ENCODE results near the gene JMJD7.

JMJD7 gene

GRCh38 chr15:41854443-41854842 is 26.6 kb downstream of the JMJD7 start:
- DNase-seq (ENCODE audit: low read depth): no peak
- TF ChIP-seq CTCF (IDR thresholded peaks at IDR 0.05; ENCODE audit: control insufficient read depth, extremely low read depth, insufficient read depth): no peak
- H3K4me3 ChIP-seq (ENCODE audit: low read depth, low read length): no peak overlapping the region

- H3K4me3 ChIP-seq (ENCODE audit: low read depth, low read length): no peak overlapping the region
- no peak for DNase-seq (ENCODE audit: low read depth)
- no peak for TF ChIP-seq CTCF (IDR thresholded peaks at IDR 0.05; ENCODE audit: control insufficient read depth, extremely low read depth, insufficient read depth)
These were observed 27.5 kb downstream of the JMJD7 start for GRCh38 chr15:41855261-41855961.

GRCh38 chr15:41856262-41856661 is 28.4 kb downstream of the JMJD7 start:
- no peak for DNase-seq (ENCODE audit: low read depth)
- TF ChIP-seq CTCF (IDR thresholded peaks at IDR 0.05; ENCODE audit: control insufficient read depth, extremely low read depth, insufficient read depth): no peak
- no peak overlapping the region for H3K4me3 ChIP-seq (ENCODE audit: low read depth, low read length)

- H3K4me3 ChIP-seq (ENCODE audit: low read depth, low read length): no peak overlapping the region
- no peak for DNase-seq (ENCODE audit: low read depth)
- TF ChIP-seq CTCF (IDR thresholded peaks at IDR 0.05; ENCODE audit: control insufficient read depth, extremely low read depth, insufficient read depth): no peak
These were observed 28.8 kb downstream of the JMJD7 start for GRCh38 chr15:41856716-41857115.

GRCh38 chr15:41857316-41857715 is 29.4 kb downstream of the JMJD7 start:
- DNase-seq (ENCODE audit: low read depth): no peak
- no peak overlapping the region for H3K4me3 ChIP-seq (ENCODE audit: low read depth, low read length)
- TF ChIP-seq CTCF (IDR thresholded peaks at IDR 0.05; ENCODE audit: control insufficient read depth, extremely low read depth, insufficient read depth): no peak

- no peak overlapping the region for H3K4me3 ChIP-seq (ENCODE audit: low read depth, low read length)
- TF ChIP-seq CTCF (IDR thresholded peaks at IDR 0.05; ENCODE audit: control insufficient read depth, extremely low read depth, insufficient read depth): no peak
- DNase-seq (ENCODE audit: low read depth): no peak
These were observed 30.9 kb downstream of the JMJD7 start for GRCh38 chr15:41858756-41859155.
